Activated T-cell treated with anti-CD3 and anti-CD28 coated beads, Interleukin-2, amount 50 U/mL, for 24 hours (primary cell): ENCODE results near the gene COP1.

Source experiments
- DNase-seq: peaks from one replicate; pipeline ENCODE4 v3.0.0-alpha.2; 2020
- H3K27ac Mint-ChIP-seq: 2 replicates; pipeline ENCODE4 v1.8.0; 2020; ENCODE audit warnings: mild to moderate bottlenecking, mixed read lengths
- H3K27me3 Mint-ChIP-seq: 2 replicates; pipeline ENCODE4 v1.8.0; 2020; ENCODE audit warnings: mixed read lengths
- H3K36me3 Mint-ChIP-seq: 2 replicates; pipeline ENCODE4 v1.8.0; 2020; ENCODE audit warnings: low read depth, mixed read lengths
- H3K4me1 Mint-ChIP-seq: 2 replicates; pipeline ENCODE4 v1.8.0; 2020; ENCODE audit warnings: low read depth, mixed read lengths
- H3K4me3 Mint-ChIP-seq: 2 replicates; pipeline ENCODE4 v1.8.0; 2020; ENCODE audit warnings: mild to moderate bottlenecking, moderate library complexity, mixed read lengths
- H3K9me3 Mint-ChIP-seq: 2 replicates; pipeline ENCODE4 v1.8.0; 2020; ENCODE audit warnings: mixed read lengths

The COP1 gene

GRCh38 chr1:175968486-175969172 lies 238.5 kb downstream of the COP1 start:
- no peaks in the 10 kb centered on the region for H3K9me3 Mint-ChIP-seq
- no peak overlapping the region for H3K27ac Mint-ChIP-seq
- DNase-seq, result no peak
- H3K4me3 Mint-ChIP-seq, result no peak overlapping the region
- peaks cover 58% of the 10 kb centered on the region for H3K36me3 Mint-ChIP-seq
- no peaks in the 10 kb centered on the region for H3K27me3 Mint-ChIP-seq
- H3K4me1 Mint-ChIP-seq, result peaks cover 4% of the 10 kb centered on the region

GRCh38 chr1:175963740-175964139 lies 243.3 kb downstream of the COP1 start:
- H3K27me3 Mint-ChIP-seq, result no peaks in the 10 kb centered on the region
- H3K4me1 Mint-ChIP-seq, result peaks cover 4% of the 10 kb centered on the region
- H3K4me3 Mint-ChIP-seq, result no peak overlapping the region
- no peaks in the 10 kb centered on the region for H3K9me3 Mint-ChIP-seq
- DNase-seq, result no peak
- no peak overlapping the region for H3K27ac Mint-ChIP-seq
- H3K36me3 Mint-ChIP-seq, result peaks cover 74% of the 10 kb centered on the region

DNA sequence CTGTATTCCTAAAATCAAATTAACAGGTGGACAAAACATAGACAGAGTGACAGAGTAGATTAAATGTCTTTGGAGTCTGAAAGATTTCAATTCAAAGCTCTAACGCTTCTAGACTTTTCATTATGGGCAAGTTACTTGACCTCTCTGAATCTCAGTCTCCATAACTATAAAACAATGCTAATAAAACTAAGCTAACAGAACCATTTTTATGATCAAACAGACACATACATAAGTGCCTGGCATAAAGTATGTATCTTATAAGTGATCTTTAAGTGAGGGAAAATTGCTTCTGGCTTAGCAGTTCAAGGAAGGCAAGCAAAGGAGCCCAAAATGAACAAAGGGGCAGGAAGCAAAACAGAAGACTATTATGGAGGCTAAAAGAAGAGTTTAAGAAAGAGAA lies 246.9 kb downstream of the COP1 start:
- Mint-ChIP-seq H3K27me3 (no peaks in the 10 kb centered on the region), H3K9me3 (no peaks in the 10 kb centered on the region), H3K27ac (no peak overlapping the region), H3K4me1 (peaks cover 3% of the 10 kb centered on the region), H3K4me3 (no peak overlapping the region), H3K36me3 (peaks cover 75% of the 10 kb centered on the region)
- DNase-seq, result no peak

GRCh38 chr1:175951627-175952026 lies 255.5 kb downstream of the COP1 start:
- Mint-ChIP-seq H3K4me3 (no peak overlapping the region), H3K4me1 (no peaks in the 10 kb centered on the region), H3K9me3 (no peaks in the 10 kb centered on the region), H3K27me3 (no peaks in the 10 kb centered on the region), H3K36me3 (peaks cover 83% of the 10 kb centered on the region), H3K27ac (no peak overlapping the region)
- DNase-seq, result no peak

- no peak for DNase-seq
- Mint-ChIP-seq H3K27ac (no peak overlapping the region), H3K4me1 (no peaks in the 10 kb centered on the region), H3K4me3 (no peak overlapping the region), H3K36me3 (peaks cover 86% of the 10 kb centered on the region), H3K9me3 (no peaks in the 10 kb centered on the region), H3K27me3 (no peaks in the 10 kb centered on the region)
Measured at GRCh38 chr1:175947771-175948170, 259.3 kb downstream of the COP1 start.

GRCh38 chr1:175944591-175944990 lies 262.5 kb downstream of the COP1 start:
- H3K4me1 Mint-ChIP-seq, result no peaks in the 10 kb centered on the region

GRCh38 chr1:175941164-175941563 lies 265.9 kb downstream of the COP1 start:
- DNase-seq, result no peak
- H3K36me3 Mint-ChIP-seq, result peaks cover 89% of the 10 kb centered on the region
- no peaks in the 10 kb centered on the region for H3K27me3 Mint-ChIP-seq
- no peaks in the 10 kb centered on the region for H3K4me1 Mint-ChIP-seq
- peaks cover 17% of the 10 kb centered on the region for H3K9me3 Mint-ChIP-seq
- no peak overlapping the region for H3K27ac Mint-ChIP-seq
- no peak overlapping the region for H3K4me3 Mint-ChIP-seq

More at GRCh38 chr1:175944591-175944990, 262.5 kb downstream of the COP1 start:
- no peaks in the 10 kb centered on the region for H3K9me3 Mint-ChIP-seq
- H3K36me3 Mint-ChIP-seq, result peaks cover 91% of the 10 kb centered on the region
- H3K4me3 Mint-ChIP-seq, result no peak overlapping the region
- DNase-seq, result no peak
- H3K27me3 Mint-ChIP-seq, result no peaks in the 10 kb centered on the region
- H3K27ac Mint-ChIP-seq, result no peak overlapping the region

GRCh38 chr1:175936736-175937135 lies 270.4 kb downstream of the COP1 start:
- no peak for DNase-seq
- no peak overlapping the region for H3K4me3 Mint-ChIP-seq
- peaks cover 25% of the 10 kb centered on the region for H3K9me3 Mint-ChIP-seq
- H3K27me3 Mint-ChIP-seq, result no peaks in the 10 kb centered on the region
- peaks cover 73% of the 10 kb centered on the region for H3K36me3 Mint-ChIP-seq
- no peaks in the 10 kb centered on the region for H3K4me1 Mint-ChIP-seq
- no peak overlapping the region for H3K27ac Mint-ChIP-seq

GRCh38 chr1:175935566-175936115 lies 271.4 kb downstream of the COP1 start:
- Mint-ChIP-seq H3K4me1 (no peaks in the 10 kb centered on the region), H3K36me3 (peaks cover 70% of the 10 kb centered on the region), H3K27ac (no peak overlapping the region), H3K27me3 (no peaks in the 10 kb centered on the region), H3K9me3 (peaks cover 32% of the 10 kb centered on the region), H3K4me3 (no peak overlapping the region)
- DNase-seq, result no peak

- H3K9me3 Mint-ChIP-seq, result peaks cover 32% of the 10 kb centered on the region
- no peaks in the 10 kb centered on the region for H3K27me3 Mint-ChIP-seq
- no peaks in the 10 kb centered on the region for H3K4me1 Mint-ChIP-seq
- H3K36me3 Mint-ChIP-seq, result peaks cover 69% of the 10 kb centered on the region
- H3K4me3 Mint-ChIP-seq, result no peak overlapping the region
- H3K27ac Mint-ChIP-seq, result no peak overlapping the region
- DNase-seq, result no peak
Measured at GRCh38 chr1:175935166-175935565, 271.9 kb downstream of the COP1 start.

DNA sequence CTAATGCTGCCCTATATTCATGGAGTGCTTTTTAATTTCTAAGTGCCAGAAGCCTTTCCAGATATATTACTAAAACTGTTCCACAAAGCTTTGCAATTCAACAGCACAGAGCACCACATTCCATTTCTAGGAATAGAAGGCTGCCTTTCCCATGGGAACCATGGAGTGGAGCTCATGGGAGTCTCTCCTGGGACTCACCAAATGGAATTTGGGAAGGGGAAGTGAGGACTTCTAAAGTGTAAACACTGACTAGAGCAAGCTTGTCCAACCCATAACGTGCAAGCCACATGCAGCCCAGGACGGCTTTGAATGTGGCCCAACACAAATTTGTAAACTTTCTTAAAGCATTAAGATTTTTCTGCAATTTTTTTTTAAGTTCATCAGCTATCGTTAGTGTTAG lies 273.3 kb downstream of the COP1 start:
- DNase-seq, result no peak
- H3K27ac Mint-ChIP-seq, result no peak overlapping the region
- no peak overlapping the region for H3K4me3 Mint-ChIP-seq
- H3K36me3 Mint-ChIP-seq, result peaks cover 63% of the 10 kb centered on the region
- H3K4me1 Mint-ChIP-seq, result no peaks in the 10 kb centered on the region
- H3K27me3 Mint-ChIP-seq, result no peaks in the 10 kb centered on the region
- H3K9me3 Mint-ChIP-seq, result peaks cover 33% of the 10 kb centered on the region

DNA sequence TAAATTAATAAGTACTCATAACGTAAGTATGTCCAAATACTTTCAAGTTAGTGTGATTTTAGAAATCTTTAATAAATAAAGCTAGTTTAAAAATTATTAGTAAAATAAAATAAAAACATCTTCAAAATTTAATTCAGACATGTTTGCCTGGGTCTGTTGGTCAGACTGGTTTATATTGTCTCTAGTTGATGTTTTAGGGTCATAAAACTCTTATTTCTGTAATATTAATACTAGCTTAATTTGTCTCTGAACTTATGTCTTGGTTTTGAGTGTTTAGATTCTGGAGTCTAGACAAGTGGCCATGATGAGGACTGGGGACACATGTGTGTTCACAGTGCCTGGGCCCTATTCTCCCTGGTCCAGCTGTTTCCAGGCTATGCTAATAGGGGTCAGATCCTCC lies 279.1 kb downstream of the COP1 start:
- Mint-ChIP-seq H3K4me1 (no peaks in the 10 kb centered on the region), H3K9me3 (peaks cover 37% of the 10 kb centered on the region), H3K4me3 (no peak overlapping the region), H3K27me3 (no peaks in the 10 kb centered on the region), H3K27ac (no peak overlapping the region), H3K36me3 (peaks cover 68% of the 10 kb centered on the region)
- DNase-seq, result no peak

GRCh38 chr1:175922254-175922881 lies 284.7 kb downstream of the COP1 start:
- no peaks in the 10 kb centered on the region for H3K4me1 Mint-ChIP-seq
- no peak overlapping the region for H3K27ac Mint-ChIP-seq
- H3K4me3 Mint-ChIP-seq, result no peak overlapping the region
- H3K9me3 Mint-ChIP-seq, result peaks cover 24% of the 10 kb centered on the region
- H3K27me3 Mint-ChIP-seq, result no peaks in the 10 kb centered on the region
- no peak for DNase-seq
- peaks cover 53% of the 10 kb centered on the region for H3K36me3 Mint-ChIP-seq

GRCh38 chr1:175920381-175920780 lies 286.7 kb downstream of the COP1 start:
- Mint-ChIP-seq H3K9me3 (peaks cover 29% of the 10 kb centered on the region), H3K4me3 (no peak overlapping the region), H3K27ac (no peak overlapping the region), H3K4me1 (no peaks in the 10 kb centered on the region), H3K27me3 (no peaks in the 10 kb centered on the region), H3K36me3 (peaks cover 41% of the 10 kb centered on the region)
- DNase-seq, result no peak

- no peaks in the 10 kb centered on the region for H3K27me3 Mint-ChIP-seq
- H3K36me3 Mint-ChIP-seq, result peaks cover 41% of the 10 kb centered on the region
- no peak for DNase-seq
- no peaks in the 10 kb centered on the region for H3K4me1 Mint-ChIP-seq
- H3K27ac Mint-ChIP-seq, result no peak overlapping the region
- no peak overlapping the region for H3K4me3 Mint-ChIP-seq
- peaks cover 27% of the 10 kb centered on the region for H3K9me3 Mint-ChIP-seq
Measured at GRCh38 chr1:175919001-175919400, 288.1 kb downstream of the COP1 start.
